GM08714 (cell line): ENCODE results near the gene CDCA5.
"Not testable (repeated sequence)": the region's sequence is repeated elsewhere in the genome, so short reads cannot be mapped to it uniquely, and the experiment has no call there.

ENCODE experiments used
- H3K4me3 ChIP-seq: fragments of 200-500 bp; sonication (Bioruptor generic); 2 replicates; pipeline ENCODE4 v1.5.1; 2014; ENCODE audit warnings: mild to moderate bottlenecking, low read length, inconsistent platforms
- ZNF274 ChIP-seq: IDR thresholded peaks from 2 replicates; pipeline ENCODE4 v1.6.1; 2012; ENCODE audit warnings: mild to moderate bottlenecking, low read depth, low read length

Gene CDCA5

DNA sequence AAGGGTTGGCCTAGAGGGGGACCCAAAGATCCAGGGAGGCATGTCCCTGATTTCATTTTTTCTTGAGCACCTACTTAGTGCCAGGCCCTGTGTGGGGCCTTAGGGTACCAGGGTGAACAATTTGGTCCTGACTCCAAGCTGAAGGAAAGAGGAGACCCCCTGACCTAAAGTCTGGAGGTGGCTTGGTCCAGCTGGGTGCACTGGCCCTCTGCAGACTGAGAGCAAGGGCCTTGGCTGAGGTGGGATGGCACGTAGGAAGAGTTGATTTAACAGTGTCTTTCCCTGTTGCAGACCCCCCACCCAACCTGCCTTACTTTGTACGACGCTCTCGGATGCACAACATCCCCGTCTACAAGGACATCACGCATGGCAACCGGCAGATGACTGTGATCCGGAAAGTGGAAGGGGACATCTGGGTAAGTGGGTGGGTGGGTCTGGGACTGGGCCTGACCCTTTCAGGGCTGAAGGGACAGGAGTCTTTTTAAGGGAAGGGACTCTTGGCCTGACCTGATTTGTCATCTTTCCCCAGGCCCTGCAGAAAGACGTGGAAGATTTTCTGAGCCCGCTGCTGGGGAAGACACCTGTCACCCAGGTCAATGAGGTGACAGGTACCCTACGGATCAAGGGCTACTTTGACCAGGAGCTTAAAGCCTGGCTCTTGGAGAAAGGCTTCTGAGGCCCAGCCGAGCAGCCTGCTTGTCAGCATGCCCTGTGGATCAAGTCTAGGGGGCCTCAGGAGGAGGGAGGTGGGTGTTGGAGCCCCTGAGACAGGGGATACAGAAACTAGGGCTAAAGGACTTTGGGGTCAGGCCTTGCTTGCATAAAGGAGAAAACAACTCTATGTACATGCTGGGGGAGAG lies 41.6 kb upstream of the CDCA5 start:
- no peak overlapping the region for H3K4me3 ChIP-seq
- TF ChIP-seq ZNF274 = no peak

- no peak for TF ChIP-seq ZNF274
- no peak overlapping the region for H3K4me3 ChIP-seq
These were observed 40.8 kb upstream of the CDCA5 start for GRCh38 chr11:65124480-65125196.

DNA sequence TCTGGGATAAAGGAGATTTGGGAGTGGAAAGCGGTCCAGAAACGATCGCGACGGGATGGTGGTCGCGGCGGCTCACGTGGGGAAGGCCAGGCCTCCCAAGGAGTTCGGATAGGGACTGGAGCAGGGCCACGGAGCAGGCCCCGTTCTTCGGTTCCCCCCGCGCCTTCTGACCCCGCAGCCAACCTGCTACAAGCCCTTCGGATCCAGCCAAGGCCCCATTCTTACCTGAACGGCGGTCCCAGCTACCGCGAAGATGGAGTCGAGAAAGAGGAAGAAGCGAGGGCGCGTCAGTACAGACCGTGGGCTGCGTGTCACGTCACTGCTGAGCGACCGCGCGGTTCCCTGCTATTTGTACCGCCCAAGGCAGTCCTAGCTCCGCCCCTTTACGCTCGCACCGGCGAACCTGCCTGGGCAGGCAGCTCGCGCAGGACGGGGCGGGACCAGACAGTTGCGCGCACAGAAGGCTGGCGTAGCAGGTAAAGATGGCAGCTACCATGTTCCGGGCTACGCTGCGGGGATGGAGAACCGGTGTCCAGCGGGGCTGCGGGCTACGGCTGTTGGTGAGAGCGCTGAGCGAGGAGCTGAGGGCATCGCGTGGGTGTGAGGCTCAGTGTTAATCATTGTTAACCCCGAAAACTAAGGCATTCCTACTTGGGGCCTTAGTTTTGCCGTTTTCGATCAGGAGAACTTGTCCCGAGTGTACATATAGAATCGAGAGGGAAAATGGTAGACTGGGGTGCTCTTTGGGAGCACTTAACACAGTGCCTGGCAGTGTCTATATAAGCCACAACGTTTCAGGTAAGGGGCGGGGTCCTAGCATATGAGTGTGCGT lies 38.2 kb upstream of the CDCA5 start, which contains the start of the genes FAU and MRPL49:
FAU (minus strand) TSS at position 270 of the 832 bp plus-strand sequence. CDS start 321 bp downstream, outside the sequence.
MRPL49 (plus strand) TSS at position 457 of the 832 bp plus-strand sequence; CDS start at position 483, 26 bp downstream.
- TF ChIP-seq ZNF274 = no peak
- peak within 1 kb of the TSS; percentile 76 for H3K4me3 ChIP-seq

DNA sequence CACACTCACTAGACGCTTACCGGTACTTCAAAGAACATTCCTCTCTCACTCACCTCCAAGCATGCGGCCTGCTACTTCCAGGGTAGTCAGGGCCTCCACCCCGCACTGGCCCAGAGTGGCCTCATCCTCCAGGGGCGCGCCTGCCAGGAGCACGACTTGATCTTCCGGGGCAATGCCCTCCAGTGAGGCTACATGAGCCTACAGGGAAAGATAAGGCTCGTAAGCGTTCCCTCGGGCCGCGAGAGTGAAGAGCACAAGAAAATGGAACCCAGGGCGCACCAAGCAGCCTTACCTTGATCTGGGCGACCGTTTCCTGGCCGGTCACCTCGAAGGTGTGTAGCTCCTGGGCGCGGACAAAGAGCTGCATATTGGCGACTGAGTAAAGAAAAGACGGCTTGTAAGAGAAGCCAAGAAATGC lies 37.6 kb upstream of the CDCA5 start:
- peak overlapping the region; percentile 76 for H3K4me3 ChIP-seq
- TF ChIP-seq ZNF274 = no peak

- no peak for TF ChIP-seq ZNF274
- H3K4me3 ChIP-seq = peak overlapping the region; percentile 76
These were observed 37.0 kb upstream of the CDCA5 start for GRCh38 chr11:65120831-65121230.

DNA sequence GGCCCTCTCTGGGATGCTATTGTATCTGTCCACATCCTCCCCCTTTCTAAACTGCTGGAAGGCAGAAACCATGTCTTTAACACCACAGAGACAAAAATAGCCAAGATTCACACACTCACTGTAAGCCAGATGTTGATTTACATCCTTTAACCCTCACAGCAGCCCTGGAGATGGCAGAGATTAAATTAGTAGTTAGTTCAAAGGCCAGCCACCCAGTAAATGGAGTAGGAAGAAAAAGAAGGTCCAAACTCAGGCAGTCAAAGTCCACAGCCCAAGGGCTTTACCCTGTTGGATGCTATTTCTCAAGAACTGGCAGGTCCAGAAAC lies 35.8 kb upstream of the CDCA5 start:
- no peak for TF ChIP-seq ZNF274
- no peak overlapping the region for H3K4me3 ChIP-seq

GRCh38 chr11:65118891-65119669 lies 35.2 kb upstream of the CDCA5 start:
- H3K4me3 ChIP-seq = not testable (repeated sequence)

DNA sequence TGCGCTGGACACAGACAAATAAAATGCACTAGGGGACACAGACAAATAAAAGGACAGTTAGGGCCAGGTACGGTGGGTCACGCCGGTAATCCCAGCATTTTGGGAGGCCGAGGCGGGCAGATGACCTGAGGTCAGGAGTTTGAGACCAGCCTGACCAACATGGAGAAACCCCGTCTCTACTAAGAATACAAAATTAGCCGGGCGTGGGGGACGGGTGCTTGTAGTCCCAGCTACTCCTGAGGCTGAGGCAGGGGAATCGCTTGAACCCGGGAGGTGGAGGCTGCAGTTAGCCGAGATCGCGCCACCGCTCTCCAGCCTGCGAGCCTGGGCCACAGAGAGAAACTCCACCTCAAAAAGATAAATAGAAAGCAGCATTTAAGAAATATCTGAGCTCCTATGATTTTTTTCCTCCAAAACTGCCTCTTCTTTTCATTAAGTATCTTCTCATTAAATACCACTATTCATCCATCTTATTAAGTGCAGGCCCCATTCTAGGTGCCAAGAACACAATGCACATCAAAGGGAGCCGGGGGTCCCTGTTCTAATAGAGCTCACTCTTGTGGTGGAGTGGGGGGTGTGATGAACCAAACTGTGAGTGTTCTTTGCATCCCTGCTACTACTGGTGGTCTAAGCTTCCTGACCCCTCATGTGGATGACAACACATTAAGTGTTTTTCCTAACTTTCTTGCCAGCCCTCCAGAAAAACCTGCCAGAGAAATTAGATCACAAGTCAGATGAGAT lies 34.4 kb upstream of the CDCA5 start:
- TF ChIP-seq ZNF274 = no peak
- H3K4me3 ChIP-seq = no peak overlapping the region

DNA sequence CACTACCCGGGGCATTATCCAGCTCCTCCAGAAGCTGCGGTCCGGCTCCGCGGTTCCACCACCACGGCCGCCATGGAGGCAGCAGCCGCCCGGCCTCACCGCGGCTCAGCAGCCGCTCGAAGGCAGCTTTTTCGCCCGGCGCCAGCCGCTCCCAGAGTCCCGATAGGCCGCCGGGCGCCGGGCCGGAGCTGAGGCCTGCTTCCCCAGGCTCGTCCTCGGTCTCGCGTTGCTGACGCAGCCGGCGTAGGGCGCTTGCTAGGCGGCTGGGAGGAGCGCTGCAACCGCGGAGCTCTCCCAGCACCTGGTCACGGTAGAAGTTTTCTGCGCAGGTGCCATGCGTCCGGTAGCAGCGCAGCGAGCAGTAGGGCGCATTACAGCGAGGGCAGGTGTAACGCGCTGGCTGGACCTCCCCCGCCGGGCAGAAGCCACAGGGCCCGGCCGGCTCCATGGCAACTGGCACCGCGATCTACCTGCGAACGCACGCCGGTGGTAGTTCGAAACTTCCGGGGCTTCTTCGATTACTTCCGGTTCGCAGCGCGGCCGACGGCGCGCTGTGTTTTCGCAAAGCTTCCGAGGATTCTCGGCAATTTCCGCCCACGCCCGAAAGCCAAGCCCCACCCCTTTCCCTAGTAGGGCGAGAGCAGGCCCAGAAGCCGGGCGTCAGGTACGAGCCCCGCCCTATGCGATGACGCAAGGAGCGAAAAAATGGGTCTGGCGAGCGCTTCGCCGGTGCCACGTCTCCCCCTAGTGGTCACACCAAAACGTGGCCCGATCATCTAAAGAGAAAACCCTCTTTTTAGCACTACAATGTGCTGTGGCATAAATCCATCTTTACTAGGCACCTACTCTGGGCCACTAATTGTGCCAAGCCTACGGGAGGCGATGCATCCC lies 33.6 kb upstream of the CDCA5 start, which contains the start of gene ZNHIT2:
ZNHIT2 (minus strand) TSS at position 496 of the 891 bp plus-strand sequence; CDS start at position 448, 48 bp downstream.
- no peak for TF ChIP-seq ZNF274
- peak within 1 kb of the TSS; percentile 69 for H3K4me3 ChIP-seq

DNA sequence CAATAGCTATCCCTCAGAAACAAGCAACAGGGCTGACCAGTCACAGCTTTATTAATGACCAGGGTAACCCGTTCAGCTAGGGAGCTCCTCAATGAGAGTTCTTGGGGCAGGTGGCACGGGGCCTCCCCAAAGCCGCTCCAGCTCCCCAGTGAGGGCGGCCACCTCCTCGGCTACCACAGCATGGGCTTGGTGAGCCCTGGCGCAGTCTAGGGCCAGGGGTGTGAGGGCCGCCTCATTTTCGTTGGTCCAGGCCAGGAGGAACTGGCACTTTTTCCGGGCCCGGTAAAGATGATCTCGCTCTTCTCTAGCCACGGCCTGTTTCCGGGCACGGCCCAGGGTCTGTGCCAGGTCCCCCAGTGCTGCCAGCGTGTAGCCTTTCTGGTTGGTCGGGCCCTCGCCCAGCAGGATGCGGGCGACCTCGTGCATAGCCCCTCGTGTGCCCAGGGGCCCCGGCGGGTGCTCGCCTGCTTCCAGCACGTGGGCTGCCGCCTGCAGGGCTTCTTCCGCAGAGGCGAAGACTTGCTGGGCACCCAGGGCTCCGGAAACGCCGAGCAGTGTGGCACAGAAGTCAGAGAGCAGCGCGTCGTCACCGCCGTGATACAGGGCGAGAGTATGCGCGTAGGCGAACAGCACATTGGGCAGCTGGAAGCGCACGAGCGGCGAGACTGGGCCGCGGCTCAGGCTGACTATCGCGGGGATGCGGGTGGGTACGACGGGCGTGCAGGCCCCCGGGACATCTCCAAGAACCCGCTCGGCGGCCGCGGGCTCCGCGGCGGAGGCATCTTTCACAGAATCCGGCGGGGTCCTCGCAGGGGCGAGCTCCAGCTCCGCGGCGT lies 32.7 kb upstream of the CDCA5 start:
- no peak for TF ChIP-seq ZNF274

More for the DNA sequence above, 32.7 kb upstream of the CDCA5 start:
- H3K4me3 ChIP-seq = peak overlapping the region; percentile 69
